ENCODE measurements around the gene RNF114.

Gene RNF114

GRCh38 chr20:49987015-49987867, 51.0 kb downstream of the RNF114 start:
- H3K4me3 ChIP-seq (replicated peaks; ENCODE audit: insufficient read depth, low read length), result no peak overlapping the region
- no peak for TF ChIP-seq GABPA (IDR thresholded peaks at IDR 0.05; ENCODE audit: low read depth)
- DNase-seq (ENCODE audit: low read depth in 1 of 2, low spot score in 1 of 2), result no peak
- no peak overlapping the region for H3K27ac ChIP-seq (replicated peaks)
- no peaks in the 10 kb centered on the region for H3K27me3 ChIP-seq (ENCODE audit: insufficient read depth, poor library complexity, severe bottlenecking)

- H3K4me3 ChIP-seq (replicated peaks; ENCODE audit: insufficient read depth, low read length), result no peak overlapping the region
- DNase-seq (ENCODE audit: low read depth in 1 of 2, low spot score in 1 of 2), result no peak
- no peak for TF ChIP-seq CTCF (IDR thresholded peaks at IDR 0.05; ENCODE audit: insufficient read depth, low read length)
- TF ChIP-seq SPI1 (IDR thresholded peaks at IDR 0.05; ENCODE audit: borderline replicate concordance, low read depth), result no peak
- TF ChIP-seq POLR2AphosphoS5 (IDR thresholded peaks at IDR 0.05; ENCODE audit: low read depth), result no peak
- TF ChIP-seq REST (IDR thresholded peaks at IDR 0.05; ENCODE audit: insufficient replicate concordance, low read depth), result no peak
- TF ChIP-seq GABPA (IDR thresholded peaks at IDR 0.05; ENCODE audit: low read depth), result no peak
- no peak overlapping the region for H3K27ac ChIP-seq (replicated peaks)
- no peaks in the 10 kb centered on the region for H3K27me3 ChIP-seq (ENCODE audit: insufficient read depth, poor library complexity, severe bottlenecking)
These were observed 51.9 kb downstream of the RNF114 start for GRCh38 chr20:49987868-49988690.

GRCh38 chr20:49989234-49990065, 53.3 kb downstream of the RNF114 start:
- DNase-seq (ENCODE audit: low read depth in 1 of 2, low spot score in 1 of 2), result no peak
- Histone ChIP-seq H3K27ac (replicated peaks) (peak overlapping the region; percentile 22; the same call in 1 of the 2 replicates), H3K27me3 (ENCODE audit: insufficient read depth, poor library complexity, severe bottlenecking) (no peaks in the 10 kb centered on the region), H3K4me3 (replicated peaks; ENCODE audit: insufficient read depth, low read length) (no peak overlapping the region)
- TF ChIP-seq SPI1 (IDR thresholded peaks at IDR 0.05; ENCODE audit: borderline replicate concordance, low read depth) (no peak), CTCF (IDR thresholded peaks at IDR 0.05; ENCODE audit: insufficient read depth, low read length) (no peak), REST (IDR thresholded peaks at IDR 0.05; ENCODE audit: insufficient replicate concordance, low read depth) (no peak), POLR2AphosphoS5 (IDR thresholded peaks at IDR 0.05; ENCODE audit: low read depth) (no peak), GABPA (IDR thresholded peaks at IDR 0.05; ENCODE audit: low read depth) (no peak)
